8988T (cell line): ENCODE data around the gene PCSK9.
"Not testable (repeated sequence)": the region's sequence is repeated elsewhere in the genome, so short reads cannot be mapped to it uniquely, and the experiment has no call there.

Experiments
- DNase-seq: peaks from one replicate; pipeline ENCODE4 v3.0.0; 2011

Gene PCSK9

GRCh38 chr1:55081905-55082296 is 42.6 kb downstream of the PCSK9 start:
- no peak for DNase-seq

- no peak for DNase-seq
Measured at GRCh38 chr1:55084257-55084656, 44.9 kb downstream of the PCSK9 start.

GRCh38 chr1:55087439-55087838 is 48.1 kb downstream of the PCSK9 start:
- DNase-seq = no peak

- DNase-seq = no peak
Measured at GRCh38 chr1:55088413-55088812, 49.1 kb downstream of the PCSK9 start.

- DNase-seq = no peak
Measured at GRCh38 chr1:55089683-55090082, 50.3 kb downstream of the PCSK9 start.

GRCh38 chr1:55092475-55092874 is 53.1 kb downstream of the PCSK9 start:
- no peak for DNase-seq

- no peak for DNase-seq
Measured at GRCh38 chr1:55095095-55095494, 55.7 kb downstream of the PCSK9 start.

GRCh38 chr1:55103891-55104290 is 64.5 kb downstream of the PCSK9 start:
- no peak for DNase-seq

GRCh38 chr1:55107101-55107500 is 67.8 kb downstream of the PCSK9 start:
- DNase-seq = no peak

- not testable (repeated sequence) for DNase-seq
Measured at GRCh38 chr1:55109005-55109404, 69.7 kb downstream of the PCSK9 start.
